ENCODE results near the gene MAP3K7. TPM values are rescaled to one million over a fixed set of nuclear protein-coding genes. Genes with fewer than 3 reads are reported as not detected.

MAP3K7 gene
- total and polyA plus RNA-seq, 2 experiments from 2014 or later, result 21.5 to 40.3 TPM

DNA sequence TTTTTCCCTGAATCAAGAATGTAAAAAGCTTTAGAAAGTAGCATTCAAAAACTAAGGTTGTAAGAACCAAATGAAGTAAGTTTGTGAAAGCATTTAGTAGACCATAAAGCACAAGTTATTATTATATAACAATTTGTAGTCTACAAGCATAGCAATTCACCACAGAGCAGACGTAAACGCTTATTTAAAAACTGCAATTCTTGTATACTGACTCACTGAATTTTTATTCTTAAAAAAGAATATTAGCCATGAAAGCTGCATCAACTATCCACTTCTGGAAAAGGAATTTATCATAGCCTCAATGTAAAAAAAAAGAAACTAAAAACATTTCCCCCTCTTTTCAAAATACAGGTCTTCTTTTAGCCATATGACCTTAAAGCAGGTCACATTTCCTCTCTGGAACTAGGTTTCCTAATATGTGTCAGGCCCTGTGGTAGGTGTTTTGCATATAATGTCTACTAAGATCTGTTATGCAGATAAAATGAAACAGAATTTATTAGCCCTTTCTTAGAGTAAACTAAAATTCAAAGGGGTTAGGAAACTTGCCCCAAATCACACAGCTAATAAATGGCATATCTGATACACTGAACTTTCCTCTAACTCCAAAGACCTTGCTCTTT lies 2.1 kb downstream of the MAP3K7 start:
- Histone ChIP-seq H2AFZ (no peak overlapping the region), H3K9me3 (ENCODE audit: low read depth) (no peaks in the 10 kb centered on the region), H4K20me1 (ENCODE audit: insufficient read depth, poor library complexity, severe bottlenecking) (peaks cover 55% of the 10 kb centered on the region), H3K9me2 (replicated peaks; ENCODE audit: insufficient read depth) (no peaks in the 10 kb centered on the region), H3K27ac (no peak overlapping the region), H3K4me2 (peak overlapping the region; percentile 84), H3K79me2 (peaks cover 66% of the 10 kb centered on the region), H3K27me3 (no peaks in the 10 kb centered on the region), H3K4me3 (peak overlapping the region; percentile 9), H3K36me3 (replicated peaks; ENCODE audit: insufficient read depth, low read depth) (no peaks in the 10 kb centered on the region), H3K4me1 (ENCODE audit: insufficient read depth) (peaks cover 18% of the 10 kb centered on the region)
- TF ChIP-seq EZH2phosphoT487 (IDR thresholded peaks at IDR 0.05; ENCODE audit: low read depth, severe bottlenecking, unreplicated experiment) (no peak), EZH2 (IDR thresholded peaks at IDR 0.05; ENCODE audit: borderline replicate concordance) (no peak)
- 94% methylated on average over 2 of the region's 2 CpGs for WGBS (ENCODE audit: low lambda C conversion rate, missing lambda C conversion rate)
- no peak for DNase-seq (ENCODE audit: low spot score)

DNA sequence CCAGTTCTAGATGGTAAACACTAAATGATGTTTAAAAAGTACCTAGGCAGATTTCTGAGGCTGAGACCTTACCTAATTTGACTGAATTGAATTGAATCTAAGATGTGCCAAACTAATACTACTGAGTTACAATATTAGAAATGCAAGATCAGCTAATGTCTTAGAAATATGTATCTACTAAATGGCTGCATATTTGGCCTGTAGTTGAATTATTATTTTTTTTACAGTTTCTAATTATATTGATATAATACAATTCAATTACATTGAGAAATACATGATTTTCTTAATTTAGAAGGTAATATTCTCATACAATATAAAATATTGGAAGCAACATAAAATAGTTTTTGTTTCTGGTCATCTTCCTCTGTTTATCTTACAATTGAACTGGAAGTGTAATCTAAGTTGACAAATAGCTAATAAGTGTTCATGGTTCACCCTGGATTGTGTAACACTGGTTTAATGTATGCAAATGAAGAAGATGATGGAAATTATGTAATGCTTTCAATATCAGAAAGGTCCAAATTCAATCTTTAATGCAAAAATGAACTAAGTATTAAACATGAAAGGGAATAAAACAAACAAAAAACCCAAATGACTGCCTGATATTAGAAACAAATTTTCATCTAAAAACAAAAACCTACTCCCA lies 2.9 kb downstream of the MAP3K7 start:
- H3K4me1 ChIP-seq (ENCODE audit: insufficient read depth), result peaks cover 18% of the 10 kb centered on the region
- peaks cover 74% of the 10 kb centered on the region for H3K79me2 ChIP-seq
- H2AFZ ChIP-seq, result no peak overlapping the region
- no peaks in the 10 kb centered on the region for H3K9me2 ChIP-seq (replicated peaks; ENCODE audit: insufficient read depth)
- H4K20me1 ChIP-seq (ENCODE audit: insufficient read depth, poor library complexity, severe bottlenecking), result peaks cover 55% of the 10 kb centered on the region
- H3K36me3 ChIP-seq (replicated peaks; ENCODE audit: insufficient read depth, low read depth), result no peaks in the 10 kb centered on the region
- no peaks in the 10 kb centered on the region for H3K27me3 ChIP-seq
- H3K4me2 ChIP-seq, result peak overlapping the region; percentile 84
- no peak for DNase-seq (ENCODE audit: low spot score)
- TF ChIP-seq, protein P1, sequence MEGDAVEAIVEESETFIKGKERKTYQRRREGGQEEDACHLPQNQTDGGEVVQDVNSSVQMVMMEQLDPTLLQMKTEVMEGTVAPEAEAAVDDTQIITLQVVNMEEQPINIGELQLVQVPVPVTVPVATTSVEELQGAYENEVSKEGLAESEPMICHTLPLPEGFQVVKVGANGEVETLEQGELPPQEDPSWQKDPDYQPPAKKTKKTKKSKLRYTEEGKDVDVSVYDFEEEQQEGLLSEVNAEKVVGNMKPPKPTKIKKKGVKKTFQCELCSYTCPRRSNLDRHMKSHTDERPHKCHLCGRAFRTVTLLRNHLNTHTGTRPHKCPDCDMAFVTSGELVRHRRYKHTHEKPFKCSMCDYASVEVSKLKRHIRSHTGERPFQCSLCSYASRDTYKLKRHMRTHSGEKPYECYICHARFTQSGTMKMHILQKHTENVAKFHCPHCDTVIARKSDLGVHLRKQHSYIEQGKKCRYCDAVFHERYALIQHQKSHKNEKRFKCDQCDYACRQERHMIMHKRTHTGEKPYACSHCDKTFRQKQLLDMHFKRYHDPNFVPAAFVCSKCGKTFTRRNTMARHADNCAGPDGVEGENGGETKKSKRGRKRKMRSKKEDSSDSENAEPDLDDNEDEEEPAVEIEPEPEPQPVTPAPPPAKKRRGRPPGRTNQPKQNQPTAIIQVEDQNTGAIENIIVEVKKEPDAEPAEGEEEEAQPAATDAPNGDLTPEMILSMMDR (IDR thresholded peaks at IDR 0.05; ENCODE audit: poor library complexity), result no peak
- TF ChIP-seq EZH2phosphoT487 (IDR thresholded peaks at IDR 0.05; ENCODE audit: low read depth, severe bottlenecking, unreplicated experiment) (no peak), EZH2 (IDR thresholded peaks at IDR 0.05; ENCODE audit: borderline replicate concordance) (no peak)
- H3K4me3 ChIP-seq, result no peak overlapping the region
- no peaks in the 10 kb centered on the region for H3K9me3 ChIP-seq (ENCODE audit: low read depth)
- no peak overlapping the region for H3K27ac ChIP-seq

DNA sequence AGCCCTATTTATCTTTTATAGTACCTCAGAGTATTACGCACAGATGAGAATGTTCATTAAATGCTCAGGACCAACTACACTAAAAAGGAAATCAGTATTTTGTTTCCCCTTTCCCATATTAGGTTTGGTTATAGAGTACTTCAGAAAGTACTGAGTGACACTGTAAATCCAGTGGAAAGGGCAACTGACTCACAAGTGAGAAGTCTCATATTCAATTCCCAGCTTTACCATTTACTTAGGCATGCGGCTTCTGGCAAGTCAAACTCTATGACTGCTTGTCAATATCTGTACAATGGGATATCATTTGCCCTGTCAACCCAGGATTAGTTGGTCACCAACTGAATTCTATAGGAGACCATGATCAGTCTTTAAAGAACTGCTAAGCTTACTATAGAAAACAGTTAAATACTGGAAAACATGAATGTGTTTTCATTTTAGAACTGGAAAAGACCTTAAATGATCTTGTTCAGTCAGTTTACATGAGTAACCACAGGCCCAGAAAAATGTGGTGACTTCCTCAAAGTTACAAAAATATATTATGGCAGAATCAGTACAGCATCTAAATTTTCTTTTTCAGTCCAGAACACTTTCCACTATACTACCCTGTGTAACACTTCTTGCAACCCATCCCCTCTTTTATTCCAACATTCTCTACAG lies 3.6 kb downstream of the MAP3K7 start:
- Histone ChIP-seq H3K4me2 (no peak overlapping the region), H3K4me1 (ENCODE audit: insufficient read depth) (peaks cover 18% of the 10 kb centered on the region), H3K27ac (no peak overlapping the region), H3K9me3 (ENCODE audit: low read depth) (no peaks in the 10 kb centered on the region), H2AFZ (no peak overlapping the region), H3K27me3 (no peaks in the 10 kb centered on the region), H3K9me2 (replicated peaks; ENCODE audit: insufficient read depth) (no peaks in the 10 kb centered on the region), H3K36me3 (replicated peaks; ENCODE audit: insufficient read depth, low read depth) (no peaks in the 10 kb centered on the region), H3K4me3 (no peak overlapping the region), H4K20me1 (ENCODE audit: insufficient read depth, poor library complexity, severe bottlenecking) (peaks cover 55% of the 10 kb centered on the region), H3K79me2 (peaks cover 81% of the 10 kb centered on the region)
- TF ChIP-seq, protein P1 (IDR thresholded peaks at IDR 0.05; ENCODE audit: poor library complexity), result no peak
- TF ChIP-seq EZH2phosphoT487 (IDR thresholded peaks at IDR 0.05; ENCODE audit: low read depth, severe bottlenecking, unreplicated experiment) (no peak), EZH2 (IDR thresholded peaks at IDR 0.05; ENCODE audit: borderline replicate concordance) (no peak)
- 96% methylated on average over 2 of the region's 2 CpGs for WGBS (ENCODE audit: low lambda C conversion rate, missing lambda C conversion rate)
- no peak for DNase-seq (ENCODE audit: low spot score)

DNA sequence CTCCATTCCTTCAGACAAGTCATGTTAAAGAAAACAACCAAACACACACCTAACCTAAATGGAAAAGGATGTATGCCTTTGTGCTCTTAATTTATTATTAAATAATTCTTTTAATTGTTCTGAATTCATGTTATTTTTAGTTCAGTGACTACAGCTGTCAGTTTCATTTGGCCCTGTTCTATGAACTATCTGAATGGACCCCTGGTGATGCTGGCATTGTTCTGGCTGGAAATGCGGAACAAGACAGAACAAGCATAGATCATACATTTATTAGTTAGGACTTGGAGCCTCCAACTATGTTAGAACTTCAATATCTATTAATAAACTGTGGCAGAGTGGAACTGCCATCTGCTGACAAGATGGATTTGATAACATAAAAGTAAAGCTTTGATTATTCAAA lies 5.7 kb downstream of the MAP3K7 start:
- Histone ChIP-seq H3K36me3 (replicated peaks; ENCODE audit: insufficient read depth, low read depth) (no peaks in the 10 kb centered on the region), H3K4me3 (no peak overlapping the region), H3K79me2 (peaks cover 96% of the 10 kb centered on the region), H3K9me2 (replicated peaks; ENCODE audit: insufficient read depth) (no peaks in the 10 kb centered on the region), H3K27ac (no peak overlapping the region), H3K4me1 (ENCODE audit: insufficient read depth) (peaks cover 18% of the 10 kb centered on the region), H3K27me3 (no peaks in the 10 kb centered on the region), H3K9me3 (ENCODE audit: low read depth) (no peaks in the 10 kb centered on the region), H3K4me2 (no peak overlapping the region), H4K20me1 (ENCODE audit: insufficient read depth, poor library complexity, severe bottlenecking) (peaks cover 63% of the 10 kb centered on the region), H2AFZ (no peak overlapping the region)
- TF ChIP-seq EZH2phosphoT487 (IDR thresholded peaks at IDR 0.05; ENCODE audit: low read depth, severe bottlenecking, unreplicated experiment) (no peak), EZH2 (IDR thresholded peaks at IDR 0.05; ENCODE audit: borderline replicate concordance) (no peak)
- TF ChIP-seq, protein P1 (IDR thresholded peaks at IDR 0.05; ENCODE audit: poor library complexity), result no peak
- WGBS (ENCODE audit: low lambda C conversion rate, missing lambda C conversion rate), result 100% methylated on average over 1 of the region's 1 CpG
- no peak for DNase-seq (ENCODE audit: low spot score)

All from hepatocyte (in vitro differentiated cells).